ENCODE data around the gene GIMAP2.

- TF ChIP-seq CTCF (conservative IDR thresholded peaks at IDR 0.05 in 1 of 2, IDR thresholded peaks at IDR 0.05 in 1 of 2; ENCODE audit: low read depth in 1 of 2, low read length in 2 of 2) = no peak
- TF ChIP-seq EZH2 (IDR thresholded peaks at IDR 0.05; ENCODE audit: low read length, missing control alignments) = no peak
These were observed 20.3 kb upstream of the GIMAP2 start for GRCh38 chr7:150665089-150665748.

Measured in fibroblast of lung (primary cell).